ENCODE measurements around the gene CMSS1.

Gene CMSS1

DNA sequence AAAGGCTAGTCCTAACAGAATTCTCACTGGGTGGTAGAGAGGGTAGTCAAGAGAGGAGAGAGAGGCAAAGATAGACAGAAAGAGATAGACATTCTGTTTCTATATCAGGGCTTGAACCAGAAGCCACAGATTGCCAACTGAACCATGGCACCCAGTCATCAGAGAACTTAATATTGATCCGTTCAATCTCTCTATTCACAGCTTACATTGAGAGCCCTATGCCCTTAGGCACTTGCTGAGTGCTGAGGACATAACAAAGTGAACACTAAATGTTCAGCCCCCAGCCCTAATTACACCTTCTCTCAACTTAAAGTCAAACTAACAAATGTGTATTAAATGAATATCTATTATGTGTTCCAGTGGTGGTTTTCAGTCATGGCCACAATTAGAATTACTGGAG lies 172.5 kb downstream of the CMSS1 start:
- no peaks in the 10 kb centered on the region for H3K36me3 ChIP-seq (ENCODE audit: control insufficient read depth in 1 of 2, insufficient read depth in 2 of 2, low read length in 2 of 2)
- H3K9me3 ChIP-seq (ENCODE audit: control insufficient read depth in 1 of 2, low read length in 2 of 2), result no peaks in the 10 kb centered on the region
- no peak overlapping the region for H3K27ac ChIP-seq (ENCODE audit: low read length)
- no peaks in the 10 kb centered on the region for H3K27me3 ChIP-seq (ENCODE audit: low read depth, low read length)
- H3K4me3 ChIP-seq (ENCODE audit: low read depth in 1 of 2, low read length in 2 of 2), result no peak overlapping the region
- no peaks in the 10 kb centered on the region for H3K4me1 ChIP-seq (ENCODE audit: control insufficient read depth in 1 of 2, insufficient read depth in 2 of 2, low read length in 2 of 2)

DNA sequence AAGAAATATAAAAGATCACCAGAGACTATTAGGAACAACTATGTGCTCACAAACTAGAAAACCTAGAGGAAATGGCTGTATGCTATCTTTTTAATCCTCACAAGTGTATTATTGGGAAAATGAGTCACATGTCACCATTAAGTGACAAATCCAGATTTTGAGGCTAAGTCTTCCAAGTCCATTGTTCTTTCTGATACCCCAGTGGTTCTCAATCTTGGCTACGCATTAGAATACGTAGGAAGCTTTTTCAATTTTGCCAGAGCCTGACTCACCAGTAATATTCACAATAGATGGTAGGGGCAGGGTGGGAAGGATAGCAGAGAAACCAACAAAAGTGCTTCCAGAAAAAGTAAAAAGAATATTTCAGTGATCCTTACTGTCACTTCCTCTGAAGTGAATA lies 179.6 kb downstream of the CMSS1 start:
- no peaks in the 10 kb centered on the region for H3K27me3 ChIP-seq (ENCODE audit: low read depth, low read length)
- no peak overlapping the region for H3K4me3 ChIP-seq (ENCODE audit: low read depth in 1 of 2, low read length in 2 of 2)
- H3K36me3 ChIP-seq (ENCODE audit: control insufficient read depth in 1 of 2, insufficient read depth in 2 of 2, low read length in 2 of 2), result no peaks in the 10 kb centered on the region
- H3K27ac ChIP-seq (ENCODE audit: low read length), result no peak overlapping the region
- no peaks in the 10 kb centered on the region for H3K9me3 ChIP-seq (ENCODE audit: control insufficient read depth in 1 of 2, low read length in 2 of 2)
- H3K4me1 ChIP-seq (ENCODE audit: control insufficient read depth in 1 of 2, insufficient read depth in 2 of 2, low read length in 2 of 2), result no peaks in the 10 kb centered on the region

DNA sequence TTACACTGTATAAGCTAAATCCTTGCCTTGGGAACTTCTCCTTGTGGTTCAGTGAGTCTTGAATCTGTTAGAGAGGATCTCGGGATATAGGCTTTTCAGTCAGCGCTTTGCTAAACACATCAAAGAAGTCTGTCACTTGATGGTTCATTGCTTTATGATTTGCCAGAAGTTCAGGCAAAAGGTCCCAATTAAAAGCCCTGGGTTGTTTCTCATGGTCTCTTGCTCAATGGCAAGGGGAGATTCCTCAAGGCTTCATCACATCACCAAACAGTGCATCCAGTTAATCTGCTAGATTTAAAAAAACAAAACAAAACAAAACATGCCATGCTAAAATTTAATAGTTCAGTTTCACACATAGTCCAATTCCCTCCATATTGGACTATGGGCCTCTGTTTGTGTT lies 181.9 kb downstream of the CMSS1 start:
- no peaks in the 10 kb centered on the region for H3K36me3 ChIP-seq (ENCODE audit: control insufficient read depth in 1 of 2, insufficient read depth in 2 of 2, low read length in 2 of 2)
- H3K4me1 ChIP-seq (ENCODE audit: control insufficient read depth in 1 of 2, insufficient read depth in 2 of 2, low read length in 2 of 2), result peaks cover 0 to 3% of the 10 kb centered on the region in 2 donors
- no peak overlapping the region for H3K4me3 ChIP-seq (ENCODE audit: low read depth in 1 of 2, low read length in 2 of 2)
- no peak overlapping the region for H3K27ac ChIP-seq (ENCODE audit: low read length)
- H3K27me3 ChIP-seq (ENCODE audit: low read depth, low read length), result no peaks in the 10 kb centered on the region
- no peaks in the 10 kb centered on the region for H3K9me3 ChIP-seq (ENCODE audit: control insufficient read depth in 1 of 2, low read length in 2 of 2)

DNA sequence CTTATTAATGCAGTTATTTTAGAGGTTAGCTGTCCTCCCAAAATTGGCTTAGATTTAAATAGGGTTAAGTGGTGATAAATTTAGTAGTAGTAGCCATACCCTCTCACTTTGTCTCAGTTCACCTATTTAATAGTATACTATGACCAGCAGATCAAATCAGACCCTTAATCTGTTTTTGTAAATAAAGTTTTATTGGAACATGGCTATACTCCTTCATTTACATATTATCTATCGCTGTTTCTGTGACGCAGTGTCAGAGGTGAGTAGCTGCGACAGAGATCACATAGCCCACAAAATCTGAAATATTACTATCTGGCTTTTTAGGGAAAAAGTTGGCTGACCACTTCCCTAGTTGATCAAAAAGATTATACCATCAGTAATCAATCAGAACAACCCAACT lies 183.4 kb downstream of the CMSS1 start:
- H3K36me3 ChIP-seq (ENCODE audit: control insufficient read depth in 1 of 2, insufficient read depth in 2 of 2, low read length in 2 of 2), result no peaks in the 10 kb centered on the region
- H3K4me1 ChIP-seq (ENCODE audit: control insufficient read depth in 1 of 2, insufficient read depth in 2 of 2, low read length in 2 of 2), result peaks cover 0 to 3% of the 10 kb centered on the region in 2 donors
- H3K27me3 ChIP-seq (ENCODE audit: low read depth, low read length), result no peaks in the 10 kb centered on the region
- H3K27ac ChIP-seq (ENCODE audit: low read length), result no peak overlapping the region
- H3K4me3 ChIP-seq (ENCODE audit: low read depth in 1 of 2, low read length in 2 of 2), result no peak overlapping the region
- H3K9me3 ChIP-seq (ENCODE audit: control insufficient read depth in 1 of 2, low read length in 2 of 2), result no peaks in the 10 kb centered on the region

DNA sequence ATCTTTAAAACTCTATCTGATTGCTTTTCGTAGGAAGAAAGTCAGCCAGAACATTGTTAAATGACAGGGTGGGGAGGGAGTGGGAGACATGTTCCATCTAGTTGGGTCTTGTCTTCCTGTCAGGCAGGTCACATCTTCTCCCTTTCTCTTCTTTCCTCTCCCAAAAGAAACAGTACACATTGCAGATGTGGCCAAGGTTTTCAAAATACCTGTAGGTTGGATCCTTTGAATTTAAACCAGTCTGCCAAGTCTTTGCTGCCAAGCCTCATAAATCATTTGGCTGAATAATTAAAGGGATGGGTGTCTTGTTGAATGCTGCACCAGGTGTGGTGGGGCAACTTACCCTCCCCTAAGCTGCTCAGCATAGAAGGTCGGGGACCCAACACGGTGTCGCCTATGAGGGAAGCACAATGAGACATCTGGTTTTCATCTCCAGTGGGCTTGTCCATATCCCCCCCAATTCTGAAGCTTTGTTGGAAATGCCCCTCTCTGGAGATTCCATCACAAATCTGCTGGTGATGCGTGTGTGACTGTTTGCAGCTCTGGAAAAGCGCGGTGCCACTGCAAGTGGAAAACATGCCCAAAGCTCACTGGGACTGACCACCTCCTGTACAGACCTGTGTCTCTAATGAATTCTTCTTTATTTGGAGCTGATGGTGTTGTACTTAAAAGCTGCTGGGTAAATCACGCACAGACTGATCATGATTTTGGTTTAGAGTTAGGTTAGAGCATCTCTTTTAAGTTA lies 184.0 kb downstream of the CMSS1 start:
- peaks cover 3 to 5% of the 10 kb centered on the region in 2 donors for H3K4me1 ChIP-seq (ENCODE audit: control insufficient read depth in 1 of 2, insufficient read depth in 2 of 2, low read length in 2 of 2)
- no peaks in the 10 kb centered on the region for H3K9me3 ChIP-seq (ENCODE audit: control insufficient read depth in 1 of 2, low read length in 2 of 2)
- no peaks in the 10 kb centered on the region for H3K27me3 ChIP-seq (ENCODE audit: low read depth, low read length)
- H3K36me3 ChIP-seq (ENCODE audit: control insufficient read depth in 1 of 2, insufficient read depth in 2 of 2, low read length in 2 of 2), result no peaks in the 10 kb centered on the region
- H3K4me3 ChIP-seq (ENCODE audit: low read depth in 1 of 2, low read length in 2 of 2), result no peak overlapping the region
- no peak overlapping the region for H3K27ac ChIP-seq (ENCODE audit: low read length)

DNA sequence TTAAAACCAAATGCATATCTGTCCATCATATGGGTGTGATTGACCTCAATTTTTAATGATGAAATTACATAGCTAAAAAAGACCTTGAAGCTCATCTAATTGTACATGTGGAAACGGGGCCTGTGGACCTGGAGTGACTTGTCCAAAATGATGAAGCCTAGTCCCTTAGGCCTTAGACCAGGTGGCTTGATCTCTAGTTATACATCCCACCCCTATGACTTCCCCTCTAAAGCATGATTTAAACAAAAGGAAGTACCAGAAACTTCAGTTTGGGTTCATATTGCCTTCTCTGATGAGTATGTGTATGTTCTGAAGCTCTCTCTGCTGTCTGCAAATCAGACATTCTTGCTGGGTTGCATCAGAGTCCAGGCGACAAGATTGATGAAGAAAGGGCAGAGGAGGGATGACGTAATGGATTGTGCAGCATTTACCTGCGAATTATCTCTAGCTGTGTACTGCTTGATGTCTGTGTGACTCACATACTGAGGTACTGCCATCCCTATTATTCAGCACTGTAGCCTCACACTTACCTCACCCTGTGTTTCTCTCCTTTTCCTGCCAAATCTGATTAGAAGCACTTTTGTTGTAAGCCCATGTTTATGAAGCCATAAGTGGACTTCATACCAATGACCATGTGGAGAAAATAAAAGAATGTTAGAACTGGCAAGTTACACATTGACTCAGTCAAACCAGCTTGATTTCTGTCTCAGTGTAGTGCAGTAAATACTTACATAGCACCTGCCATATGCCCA lies 185.1 kb downstream of the CMSS1 start:
- Histone ChIP-seq H3K27ac (ENCODE audit: low read length) (peak overlapping the region; percentile 41), H3K27me3 (ENCODE audit: low read depth, low read length) (no peaks in the 10 kb centered on the region), H3K4me3 (ENCODE audit: low read depth in 1 of 2, low read length in 2 of 2) (no peak overlapping the region), H3K36me3 (ENCODE audit: control insufficient read depth in 1 of 2, insufficient read depth in 2 of 2, low read length in 2 of 2) (no peaks in the 10 kb centered on the region), H3K9me3 (ENCODE audit: control insufficient read depth in 1 of 2, low read length in 2 of 2) (no peaks in the 10 kb centered on the region), H3K4me1 (ENCODE audit: control insufficient read depth in 1 of 2, insufficient read depth in 2 of 2, low read length in 2 of 2) (peaks cover 3 to 11% of the 10 kb centered on the region in 2 donors)

DNA sequence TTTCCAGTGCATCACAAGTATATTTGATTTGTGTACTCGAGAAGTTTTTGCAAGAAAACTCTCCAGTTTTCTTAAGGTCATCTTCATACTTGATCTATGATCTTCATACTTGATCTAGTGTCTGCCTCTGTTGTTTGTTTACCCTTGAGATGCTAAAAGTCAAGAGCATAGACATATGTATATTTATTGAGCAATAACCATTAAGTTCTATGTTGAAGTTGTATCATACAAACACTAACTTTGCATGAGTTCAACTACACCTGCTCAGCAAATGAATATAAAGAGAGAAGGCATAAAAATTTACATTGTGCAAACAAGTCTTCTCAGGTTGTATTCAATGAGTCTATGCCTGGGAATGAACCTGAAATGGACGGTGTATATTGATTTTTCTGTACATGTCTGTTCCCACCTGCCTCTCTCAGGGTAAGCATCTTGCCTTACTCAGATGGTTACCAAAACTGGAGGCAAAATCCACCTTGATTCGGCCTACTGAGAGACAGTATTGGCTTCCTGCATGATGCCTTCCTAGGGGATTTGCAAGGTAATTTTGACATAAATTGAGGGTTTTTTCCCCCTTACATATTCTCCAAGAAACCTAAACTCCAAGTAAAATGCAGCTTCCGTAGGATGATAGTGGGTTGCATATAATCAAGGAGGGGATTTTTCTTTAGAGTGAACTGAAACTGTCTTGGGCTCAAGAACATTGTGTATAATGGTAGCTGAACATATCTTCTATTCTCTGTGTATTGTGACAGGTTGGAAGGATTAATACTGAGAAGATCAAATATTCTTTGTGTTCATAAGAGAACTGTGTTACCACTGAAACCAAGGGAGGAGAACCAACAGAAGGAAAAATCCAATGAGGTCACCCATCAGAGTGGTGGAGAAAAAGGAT lies 186.2 kb downstream of the CMSS1 start:
- H3K4me1 ChIP-seq (ENCODE audit: control insufficient read depth in 1 of 2, insufficient read depth in 2 of 2, low read length in 2 of 2), result peaks cover 3 to 11% of the 10 kb centered on the region in 2 donors
- H3K36me3 ChIP-seq (ENCODE audit: control insufficient read depth in 1 of 2, insufficient read depth in 2 of 2, low read length in 2 of 2), result no peaks in the 10 kb centered on the region
- no peaks in the 10 kb centered on the region for H3K9me3 ChIP-seq (ENCODE audit: control insufficient read depth in 1 of 2, low read length in 2 of 2)
- no peaks in the 10 kb centered on the region for H3K27me3 ChIP-seq (ENCODE audit: low read depth, low read length)
- H3K27ac ChIP-seq (ENCODE audit: low read length), result no peak overlapping the region
- H3K4me3 ChIP-seq (ENCODE audit: low read depth in 1 of 2, low read length in 2 of 2), result no peak overlapping the region

DNA sequence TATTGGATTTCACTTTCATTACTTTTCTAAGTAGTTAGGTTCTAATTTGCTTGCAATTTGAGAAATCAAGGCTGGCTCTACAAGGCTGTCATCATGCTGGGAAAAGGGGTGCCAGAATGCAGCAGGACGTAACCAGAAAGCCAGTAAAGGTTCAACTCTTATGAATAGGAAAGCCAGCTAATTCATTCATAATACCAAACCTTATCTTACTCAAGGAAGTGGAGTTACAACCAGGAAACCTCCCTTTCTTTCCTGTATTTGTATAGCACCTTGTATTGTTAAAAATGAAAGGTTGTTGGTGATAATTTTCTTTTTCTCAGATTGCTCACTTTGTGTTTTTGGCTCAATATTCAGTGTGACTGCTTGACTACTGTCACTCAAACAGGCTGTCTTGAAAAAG lies 187.3 kb downstream of the CMSS1 start:
- no peak overlapping the region for H3K27ac ChIP-seq (ENCODE audit: low read length)

DNA sequence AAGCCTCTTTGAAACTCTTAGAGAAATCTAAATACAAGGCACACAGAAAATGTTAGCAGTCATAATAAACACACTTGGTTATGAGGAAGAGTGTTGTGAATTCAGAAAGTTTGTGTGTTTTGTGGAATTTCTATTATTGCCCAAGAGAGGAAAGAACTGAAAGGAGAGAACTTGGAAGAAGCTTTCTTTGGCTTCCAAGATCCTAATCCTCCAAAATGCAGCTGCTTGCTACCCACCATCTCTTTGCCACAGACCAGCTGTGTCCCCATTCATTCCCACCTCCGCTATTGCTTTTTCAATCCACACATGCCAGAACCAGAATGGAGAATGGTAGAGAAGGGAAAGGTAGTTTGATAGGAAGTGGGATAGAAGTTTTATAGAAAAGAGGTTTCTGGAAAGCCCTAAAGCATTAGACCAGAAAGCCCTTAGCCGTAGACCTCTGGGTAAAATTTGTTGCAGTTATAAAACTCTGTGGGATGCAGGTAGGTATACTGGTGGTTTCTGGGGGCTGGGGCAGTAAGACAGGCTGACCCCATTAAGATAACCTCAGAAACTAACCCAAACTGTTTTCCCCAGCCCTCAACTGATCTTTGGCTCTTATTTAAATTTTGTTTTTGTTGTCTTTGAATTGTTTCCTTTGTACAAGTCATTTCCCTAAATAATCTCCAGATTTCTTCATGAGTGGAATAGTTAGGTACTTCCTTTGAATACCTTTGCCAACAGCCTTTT lies 188.2 kb downstream of the CMSS1 start:
- no peaks in the 10 kb centered on the region for H3K9me3 ChIP-seq (ENCODE audit: control insufficient read depth in 1 of 2, low read length in 2 of 2)
- H3K27ac ChIP-seq (ENCODE audit: low read length), result peak overlapping the region; percentile 16
- peaks cover 3 to 11% of the 10 kb centered on the region in 2 donors for H3K4me1 ChIP-seq (ENCODE audit: control insufficient read depth in 1 of 2, insufficient read depth in 2 of 2, low read length in 2 of 2)
- no peaks in the 10 kb centered on the region for H3K36me3 ChIP-seq (ENCODE audit: control insufficient read depth in 1 of 2, insufficient read depth in 2 of 2, low read length in 2 of 2)
- no peaks in the 10 kb centered on the region for H3K27me3 ChIP-seq (ENCODE audit: low read depth, low read length)
- no peak overlapping the region for H3K4me3 ChIP-seq (ENCODE audit: low read depth in 1 of 2, low read length in 2 of 2)

More for the DNA sequence above, 187.3 kb downstream of the CMSS1 start:
- Histone ChIP-seq H3K9me3 (ENCODE audit: control insufficient read depth in 1 of 2, low read length in 2 of 2) (no peaks in the 10 kb centered on the region), H3K36me3 (ENCODE audit: control insufficient read depth in 1 of 2, insufficient read depth in 2 of 2, low read length in 2 of 2) (no peaks in the 10 kb centered on the region), H3K4me3 (ENCODE audit: low read depth in 1 of 2, low read length in 2 of 2) (no peak overlapping the region), H3K4me1 (ENCODE audit: control insufficient read depth in 1 of 2, insufficient read depth in 2 of 2, low read length in 2 of 2) (peaks cover 3 to 11% of the 10 kb centered on the region in 2 donors), H3K27me3 (ENCODE audit: low read depth, low read length) (no peaks in the 10 kb centered on the region)

DNA sequence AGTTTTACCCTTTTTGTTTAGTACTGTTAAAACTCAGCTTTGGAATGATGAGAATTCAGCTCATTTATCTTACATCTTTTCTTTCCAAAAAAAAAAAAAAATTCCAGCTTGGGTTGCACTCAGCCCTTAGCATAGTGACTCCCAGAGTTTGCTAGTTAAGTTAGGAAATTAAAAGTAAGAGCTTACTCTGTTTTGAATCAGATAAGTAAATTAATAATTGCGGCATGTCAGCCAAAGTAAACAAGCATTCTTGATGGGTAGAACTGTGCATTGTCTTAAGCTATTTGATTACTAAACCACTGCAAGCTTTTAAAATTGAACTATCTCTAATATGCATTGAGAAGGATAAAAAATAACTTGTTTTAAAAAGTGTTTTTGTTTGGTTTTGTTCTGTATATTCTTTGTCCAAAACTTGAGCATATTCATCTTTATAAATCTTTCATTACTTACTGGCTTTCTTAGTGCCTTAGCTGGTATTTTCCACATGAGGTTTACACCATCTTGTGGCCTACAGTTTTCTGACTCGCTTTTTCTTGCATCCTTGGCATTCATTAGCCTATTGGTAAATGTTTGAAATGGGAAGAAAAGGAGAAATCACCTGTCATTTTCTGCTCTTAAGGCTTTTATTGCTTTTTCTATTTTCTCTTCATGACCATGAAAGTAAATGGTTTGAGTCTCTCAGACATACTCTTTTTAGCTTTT lies 189.1 kb downstream of the CMSS1 start:
- H3K4me1 ChIP-seq (ENCODE audit: control insufficient read depth in 1 of 2, insufficient read depth in 2 of 2, low read length in 2 of 2), result peaks cover 3 to 11% of the 10 kb centered on the region in 2 donors
- no peak overlapping the region for H3K4me3 ChIP-seq (ENCODE audit: low read depth in 1 of 2, low read length in 2 of 2)
- no peaks in the 10 kb centered on the region for H3K36me3 ChIP-seq (ENCODE audit: control insufficient read depth in 1 of 2, insufficient read depth in 2 of 2, low read length in 2 of 2)
- no peaks in the 10 kb centered on the region for H3K9me3 ChIP-seq (ENCODE audit: control insufficient read depth in 1 of 2, low read length in 2 of 2)
- H3K27ac ChIP-seq (ENCODE audit: low read length), result no peak overlapping the region
- H3K27me3 ChIP-seq (ENCODE audit: low read depth, low read length), result no peaks in the 10 kb centered on the region
